ENCODE results near the gene TTLL6.
A peak's percentile ranks its signal among the peaks of the same experiment; 100 is the strongest.
"Not testable (repeated sequence)": the region's sequence is repeated elsewhere in the genome, so short reads cannot be mapped to it uniquely, and the experiment has no call there.

Gene TTLL6

DNA sequence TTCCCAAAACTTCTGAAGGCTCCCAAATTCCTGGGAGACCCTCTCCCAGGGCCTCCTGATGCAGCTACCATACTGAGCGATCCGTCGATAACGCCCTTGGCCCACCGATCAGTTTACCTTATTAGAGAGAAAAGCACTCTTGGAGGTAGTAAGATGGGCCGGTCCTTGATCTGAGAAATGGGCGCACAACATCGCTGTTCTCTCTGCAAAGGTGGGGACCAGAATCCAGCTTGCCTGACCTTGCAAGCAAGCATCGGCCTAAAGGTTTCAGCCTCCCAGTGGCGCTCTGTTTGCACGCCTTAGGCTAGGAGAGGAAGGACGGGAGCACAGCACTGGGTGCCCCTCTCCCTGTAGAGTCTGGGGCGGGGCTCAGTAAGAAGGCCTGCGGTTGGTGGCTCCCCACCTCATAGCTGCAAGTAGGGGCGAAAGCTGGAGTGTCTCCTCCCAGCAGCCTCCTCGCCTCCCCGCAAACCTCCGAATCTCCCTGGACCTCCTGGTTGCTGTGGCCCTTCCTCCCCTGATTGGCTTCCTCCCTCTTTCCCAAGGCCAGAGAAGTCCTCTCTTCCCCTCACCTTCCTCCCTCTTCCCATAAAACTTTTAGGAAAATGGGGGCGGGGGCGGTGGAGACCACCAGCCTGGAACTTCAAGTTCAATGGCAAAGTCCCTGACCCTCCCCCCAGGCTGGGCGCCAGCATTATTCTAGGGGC, 94.7 kb downstream of the TTLL6 start, which contains the start of gene PRAC1:
PRAC1 (minus strand) TSS at position 318 of the 707 bp plus-strand sequence; CDS start at position 192, 126 bp downstream.
- no peak for DNase-seq

DNA sequence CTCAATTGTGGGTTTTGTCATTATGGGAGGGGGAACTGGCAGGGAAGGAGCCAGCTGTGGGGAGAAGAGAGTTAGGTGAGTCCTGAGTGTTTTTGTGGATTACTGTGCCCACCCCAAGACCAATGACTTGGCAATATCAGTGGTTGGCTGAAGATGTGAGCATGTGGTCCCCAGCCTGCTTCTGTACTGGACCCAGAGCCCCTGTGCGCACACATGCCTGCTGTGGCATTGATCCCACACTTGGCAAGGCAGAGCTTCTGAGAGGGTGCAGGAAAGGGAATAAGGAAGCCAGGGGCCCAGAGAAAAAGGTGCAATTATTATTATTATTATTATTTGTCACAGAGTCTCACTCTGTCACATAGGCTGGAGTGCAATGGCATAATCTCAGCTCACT, 96.0 kb downstream of the TTLL6 start:
- DNase-seq: no peak

DNA sequence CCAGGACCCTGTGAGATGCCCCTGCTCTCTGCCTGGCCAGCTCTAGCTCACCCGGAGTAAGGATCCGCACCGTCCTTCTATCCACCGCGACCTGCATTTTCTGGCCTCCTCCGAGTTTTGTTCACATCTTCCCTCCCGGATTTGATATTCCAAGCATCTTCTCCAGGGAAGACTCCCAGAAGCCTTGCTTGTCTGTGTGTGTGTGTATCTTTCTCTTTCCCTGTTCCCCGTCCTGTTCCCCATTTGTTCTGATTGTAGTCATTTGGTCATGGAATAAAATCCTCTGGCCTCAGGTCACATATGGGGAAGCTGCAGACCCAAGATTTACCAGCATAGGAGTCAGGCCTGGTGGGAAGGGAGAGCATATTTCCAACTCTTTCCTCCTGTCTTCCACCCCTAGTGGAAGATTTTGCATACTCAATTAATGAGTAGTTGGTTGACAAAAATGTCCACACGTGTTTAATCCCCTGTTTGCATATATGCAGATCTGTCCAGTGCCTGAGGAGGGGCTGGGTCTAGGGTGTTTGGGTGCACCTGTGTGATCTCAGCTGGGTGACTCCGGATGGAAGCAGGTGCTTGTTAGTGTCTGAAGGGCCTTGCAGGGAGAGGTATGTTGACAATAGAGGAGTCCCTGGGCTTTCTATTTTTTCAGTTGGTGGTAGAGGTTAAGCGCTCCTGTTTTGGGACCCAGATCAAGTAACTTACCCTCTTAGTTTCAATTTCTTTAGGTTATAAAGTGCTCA, 96.6 kb downstream of the TTLL6 start:
- no peak for DNase-seq

DNA sequence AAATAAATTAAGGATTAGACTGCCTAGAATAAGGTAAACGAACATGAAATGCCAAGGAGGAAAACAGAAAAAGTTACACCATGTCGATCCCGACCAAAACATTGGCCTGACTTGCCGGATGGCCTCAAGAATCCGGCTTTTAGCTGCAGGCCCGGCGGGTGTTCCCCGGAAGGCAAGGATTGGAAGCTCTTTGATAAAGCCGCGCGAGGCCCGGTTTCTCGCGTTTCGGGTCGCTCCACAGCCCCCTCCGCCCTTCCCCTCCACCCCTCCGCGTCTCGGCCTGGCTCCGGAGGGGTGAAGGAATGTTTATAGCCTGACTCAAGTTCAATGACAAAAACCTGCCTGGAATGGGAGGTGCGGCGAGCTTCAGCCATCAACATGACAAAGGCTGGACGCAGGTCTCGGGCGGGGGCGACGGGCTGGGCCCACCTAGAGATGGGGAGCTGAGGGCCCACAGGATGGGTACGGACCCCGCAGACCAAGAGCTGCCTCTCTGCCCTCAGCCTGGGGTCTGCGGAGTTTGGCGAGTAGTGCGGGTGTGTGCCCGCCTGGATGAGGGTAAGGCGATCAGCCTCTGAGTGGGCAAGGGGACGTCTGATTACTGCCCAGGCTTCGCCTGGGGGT, 97.3 kb downstream of the TTLL6 start:
- DNase-seq: no peak

DNA sequence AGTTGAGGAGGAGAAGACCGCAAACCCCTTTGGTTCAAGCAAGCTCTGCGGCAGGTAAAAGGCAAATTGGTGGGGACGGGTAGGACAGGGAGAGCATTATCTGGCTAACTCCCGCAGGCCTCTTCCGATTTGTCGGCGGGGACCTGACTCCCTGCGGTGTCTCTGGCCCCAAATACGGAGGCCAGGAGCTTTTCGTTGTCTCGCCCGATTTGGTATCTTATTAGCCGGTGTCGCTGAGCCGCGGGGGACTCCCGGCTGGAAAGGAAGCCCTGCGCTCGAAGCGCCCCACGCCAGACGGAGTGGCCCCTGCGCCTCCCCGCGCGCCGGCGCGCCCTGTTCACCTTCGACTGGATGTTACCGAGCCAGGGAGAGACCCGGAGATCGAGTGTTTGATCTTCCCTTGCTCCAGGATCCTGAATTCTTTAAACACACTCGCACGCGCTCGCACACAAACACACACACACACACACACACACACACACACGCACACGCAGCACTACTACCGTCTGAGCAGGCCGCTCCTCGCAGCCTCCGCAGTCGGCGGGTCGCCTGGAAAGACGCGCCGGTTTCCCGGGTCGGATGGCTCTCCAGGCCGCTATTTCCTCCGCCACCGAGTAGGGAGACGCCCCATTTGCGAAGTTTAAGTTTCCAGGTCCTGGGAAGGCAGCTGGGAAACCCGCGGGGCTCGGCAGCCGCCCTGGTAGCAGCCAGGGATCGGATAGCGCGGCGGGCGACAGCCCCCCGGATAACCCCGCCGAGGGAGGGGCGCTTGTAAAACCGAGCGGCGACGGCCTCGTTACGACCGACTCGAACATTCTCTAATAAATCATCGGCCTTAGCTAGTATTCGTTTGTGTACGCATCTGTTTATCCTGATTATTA, 98.0 kb downstream of the TTLL6 start:
- DNase-seq: peak; percentile 64

DNA sequence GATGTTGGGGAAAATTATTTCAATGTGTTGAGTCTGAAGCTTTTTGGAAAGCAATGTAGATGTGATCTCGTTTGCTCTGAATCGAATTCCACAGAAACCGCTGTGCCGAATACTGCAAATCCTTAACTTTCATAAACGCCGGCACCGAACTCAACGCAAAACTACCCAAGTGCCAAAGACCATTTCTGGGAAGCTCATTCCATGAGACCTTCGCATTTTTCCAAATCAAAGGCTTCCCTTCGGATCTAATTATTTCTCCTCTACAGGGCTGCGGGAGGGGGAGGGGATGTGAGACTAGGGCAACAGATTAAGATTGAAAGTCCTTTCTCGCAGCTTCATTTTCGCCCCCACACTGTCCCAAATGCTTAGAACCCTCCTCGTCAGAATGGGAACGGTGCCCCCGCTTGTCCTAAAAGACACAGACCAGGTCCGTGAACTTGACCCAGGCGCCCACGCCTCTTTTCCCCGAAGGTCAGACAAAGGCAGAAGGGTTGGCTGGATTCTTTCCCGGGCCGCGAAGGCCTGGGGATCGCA, 98.7 kb downstream of the TTLL6 start:
- no peak for DNase-seq

DNA sequence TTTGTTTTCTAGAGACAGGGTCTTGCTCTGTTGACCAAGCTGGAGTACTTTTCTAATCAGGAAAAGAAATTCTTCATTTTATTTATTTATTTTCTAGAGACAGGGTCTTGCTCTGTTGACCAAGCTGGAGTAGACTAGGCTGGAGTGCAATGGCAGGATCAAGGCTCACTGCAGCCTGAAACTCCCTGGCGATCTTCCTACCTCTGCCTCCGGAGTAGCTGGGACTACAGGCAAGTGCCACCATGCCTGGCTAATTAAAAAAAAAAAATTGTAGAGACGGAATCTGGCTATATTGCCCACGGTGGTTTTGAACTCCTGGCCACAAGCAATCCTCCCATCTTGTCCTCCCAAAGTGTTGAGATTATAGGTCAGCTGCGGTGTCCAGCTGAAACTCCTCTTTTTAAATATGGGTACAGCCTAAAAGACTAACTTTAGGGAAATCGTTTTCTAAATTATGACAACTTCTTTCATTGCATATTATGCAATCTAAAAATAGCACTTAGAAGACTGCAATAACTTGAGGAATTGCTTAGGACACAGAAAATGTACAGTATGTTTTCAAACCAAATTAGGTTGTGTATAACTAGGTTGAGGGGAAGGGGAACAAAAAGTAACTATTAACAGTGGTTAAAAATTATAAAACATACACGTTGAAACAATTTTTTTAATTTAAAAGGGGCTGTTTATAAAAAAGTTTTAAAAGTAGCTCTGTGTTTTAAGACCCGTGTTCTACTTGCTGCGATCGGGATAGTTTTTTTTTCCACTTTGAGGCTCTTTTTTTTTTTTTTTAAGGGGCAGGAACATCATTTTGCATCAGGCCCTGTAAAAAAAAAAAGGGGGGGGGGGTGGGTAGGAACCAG, 99.4 kb downstream of the TTLL6 start:
- no peak for DNase-seq

DNA sequence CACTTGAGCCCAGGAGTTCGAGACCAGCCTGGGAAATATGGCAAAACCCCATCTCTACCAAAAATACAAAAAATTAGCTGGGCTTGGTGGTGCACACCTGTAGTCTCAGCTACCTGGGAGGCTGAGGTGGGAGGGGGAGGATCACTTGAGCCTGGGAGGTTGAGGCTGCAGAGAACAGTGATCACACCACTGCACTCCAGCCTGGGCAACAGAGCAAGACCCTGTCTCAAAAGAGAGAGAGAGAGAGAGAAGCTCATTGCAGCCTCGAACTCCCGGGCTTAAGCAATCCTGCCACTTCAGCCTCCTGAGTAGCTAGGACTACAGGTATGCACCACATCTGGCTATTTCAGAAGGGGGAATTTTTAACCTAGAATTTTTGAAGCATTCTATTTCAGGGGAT, 100.5 kb downstream of the TTLL6 start:
- DNase-seq: not testable (repeated sequence)

DNA sequence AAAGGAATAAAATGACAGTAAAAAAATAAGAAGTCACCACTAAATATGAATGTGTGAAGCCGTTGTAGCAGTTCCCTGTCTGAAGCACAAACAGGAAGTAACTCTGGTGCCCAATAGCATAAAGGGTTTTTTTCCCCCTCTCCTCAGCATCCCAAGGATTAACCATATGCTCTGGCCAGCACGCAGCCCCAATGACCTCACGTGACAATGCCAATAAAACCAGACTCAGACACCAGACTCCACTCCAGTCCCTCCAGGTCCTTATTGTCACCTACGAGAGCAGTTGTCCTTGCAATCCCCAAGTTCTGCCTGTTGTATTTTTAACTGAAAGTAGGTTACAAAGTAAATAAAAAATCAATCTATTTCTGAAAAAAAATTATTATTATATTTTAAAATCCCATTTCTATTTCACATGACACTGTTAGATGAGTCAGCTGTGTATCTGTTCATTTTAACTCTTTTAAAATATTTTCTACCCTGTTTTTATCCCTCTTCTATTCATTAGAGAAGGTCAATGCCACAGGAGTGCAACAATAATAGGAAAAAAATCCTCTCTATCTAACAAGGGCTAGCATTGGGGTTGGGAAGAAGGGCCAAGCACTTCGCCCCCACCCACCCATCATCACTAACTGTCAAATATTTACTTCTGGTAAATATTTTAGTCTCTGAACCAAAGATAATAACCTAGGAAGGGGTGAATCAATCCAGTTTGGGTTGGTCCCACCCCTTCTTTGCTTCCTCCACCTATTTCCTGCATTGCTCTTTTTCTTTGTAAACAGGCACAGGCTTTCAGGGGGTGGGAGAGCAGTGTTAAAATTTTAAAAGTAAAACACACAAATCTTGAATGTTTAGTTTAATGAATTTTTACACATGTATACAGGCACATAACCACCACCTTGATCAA, 101.3 kb downstream of the TTLL6 start:
- no peak for DNase-seq
